Measurements from ENCODE around the gene AP1B1. TPM values are rescaled to one million over a fixed set of nuclear protein-coding genes. Genes with fewer than 3 reads are reported as not detected.

Gene AP1B1
- total and polyA plus RNA-seq, 2 of the 13 experiments (the other 11 are each of a cell fraction or from before 2014, with no cell fraction given), result 26.6 to 29.7 TPM

DNA sequence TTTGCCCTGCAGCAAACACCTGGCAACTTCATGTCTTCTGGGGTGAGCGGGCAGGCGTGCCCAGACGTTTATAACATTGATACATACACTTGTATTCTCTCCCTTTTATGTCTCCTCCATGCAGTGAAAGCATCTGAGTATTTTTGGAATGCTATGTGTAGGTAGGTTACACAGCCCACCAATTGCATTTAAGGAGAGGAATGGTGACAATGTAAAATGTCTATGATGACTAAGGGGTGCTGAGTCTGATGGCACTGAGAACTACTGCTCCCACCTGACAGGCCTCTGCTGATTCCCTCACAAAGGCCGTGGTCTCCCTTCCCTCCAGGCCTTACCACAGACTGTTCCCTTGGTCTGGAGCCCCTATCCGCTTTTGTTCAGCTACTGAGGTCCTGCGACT, 50.0 kb downstream of the AP1B1 start:
- DNase-seq (ENCODE audit: low spot score) (no peak), FAIRE-seq (no peak), ATAC-seq (no peak)
- intact Hi-C loops (cut with micrococcal nuclease; ENCODE audit: unreplicated experiment), result no loop called here
- ChIA-PET CTCF (ENCODE audit: low intra/inter-chr PET ratio, low total read pairs) (no interaction called here), POLR2A (no interaction called here)
- Histone ChIP-seq H3K79me2 (ENCODE audit: insufficient read depth, low read length) (no peaks in the 10 kb centered on the region), H2AFZ (ENCODE audit: low read length) (no peak overlapping the region), H3K9ac (ENCODE audit: insufficient read depth, low read depth, low read length) (no peak overlapping the region), H3K4me2 (ENCODE audit: low read depth, low read length) (no peak overlapping the region), H3K36me3 (replicated peaks in 1 of 2; ENCODE audit: control insufficient read depth in 1 of 2, insufficient read depth in 2 of 2, low read length in 2 of 2) (peaks cover 18 to 45% of the 10 kb centered on the region in 2 experiments), H3K27me3 (ENCODE audit: control insufficient read depth in 1 of 2, insufficient read depth in 2 of 2, low read length in 2 of 2) (no peaks in the 10 kb centered on the region), H3K27ac (ENCODE audit: extremely low read length, insufficient read depth, low read length) (no peak overlapping the region), H3K4me1 (ENCODE audit: insufficient read depth, low read length) (peaks cover 34% of the 10 kb centered on the region), H3K9me3 (ENCODE audit: low read length) (no peaks in the 10 kb centered on the region), H3K4me3 (replicated peaks in 1 of 3; ENCODE audit: insufficient read depth in 1 of 3, low read depth in 2 of 3, low read length in 3 of 3) (no peak overlapping the region), H4K20me1 (ENCODE audit: insufficient read depth, low read length) (no peaks in the 10 kb centered on the region)
- in situ Hi-C loops (cut with HindIII; ENCODE audit: extremely low pct_ligation_motif_present, low pct_unique_long_range_greater_than_20kb), result no loop called here
- no TSS peak for BruUV-seq (replicated peaks)
- no peak for TF ChIP-seq CC2D1A (CRISPR knock-in tag; IDR thresholded peaks at IDR 0.05)
- TF ChIP-seq, protein P1, sequence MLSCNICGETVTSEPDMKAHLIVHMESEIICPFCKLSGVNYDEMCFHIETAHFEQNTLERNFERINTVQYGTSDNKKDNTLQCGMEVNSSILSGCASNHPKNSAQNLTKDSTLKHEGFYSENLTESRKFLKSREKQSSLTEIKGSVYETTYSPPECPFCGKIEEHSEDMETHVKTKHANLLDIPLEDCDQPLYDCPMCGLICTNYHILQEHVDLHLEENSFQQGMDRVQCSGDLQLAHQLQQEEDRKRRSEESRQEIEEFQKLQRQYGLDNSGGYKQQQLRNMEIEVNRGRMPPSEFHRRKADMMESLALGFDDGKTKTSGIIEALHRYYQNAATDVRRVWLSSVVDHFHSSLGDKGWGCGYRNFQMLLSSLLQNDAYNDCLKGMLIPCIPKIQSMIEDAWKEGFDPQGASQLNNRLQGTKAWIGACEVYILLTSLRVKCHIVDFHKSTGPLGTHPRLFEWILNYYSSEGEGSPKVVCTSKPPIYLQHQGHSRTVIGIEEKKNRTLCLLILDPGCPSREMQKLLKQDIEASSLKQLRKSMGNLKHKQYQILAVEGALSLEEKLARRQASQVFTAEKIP (CRISPR knock-in tag; IDR thresholded peaks at IDR 0.05; ENCODE audit: borderline replicate concordance), result no peak
- TF ChIP-seq, protein P2, sequence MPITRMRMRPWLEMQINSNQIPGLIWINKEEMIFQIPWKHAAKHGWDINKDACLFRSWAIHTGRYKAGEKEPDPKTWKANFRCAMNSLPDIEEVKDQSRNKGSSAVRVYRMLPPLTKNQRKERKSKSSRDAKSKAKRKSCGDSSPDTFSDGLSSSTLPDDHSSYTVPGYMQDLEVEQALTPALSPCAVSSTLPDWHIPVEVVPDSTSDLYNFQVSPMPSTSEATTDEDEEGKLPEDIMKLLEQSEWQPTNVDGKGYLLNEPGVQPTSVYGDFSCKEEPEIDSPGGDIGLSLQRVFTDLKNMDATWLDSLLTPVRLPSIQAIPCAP (CRISPR knock-in tag; IDR thresholded peaks at IDR 0.05; ENCODE audit: low read depth), result no peak
- TF ChIP-seq DNMT3B (CRISPR knock-in tag; conservative IDR thresholded peaks at IDR 0.05), result no peak
- TF ChIP-seq HNRNPH1 (optimal IDR thresholded peaks at IDR 0.05; ENCODE audit: low read depth, low read length), result no peak
- no peak for TF ChIP-seq POLR2A (IDR thresholded peaks at IDR 0.05; ENCODE audit: insufficient read depth in 1 of 2, low read depth in 2 of 2, low read length in 2 of 2)
- TF ChIP-seq TBX2 (CRISPR knock-in tag; IDR thresholded peaks at IDR 0.05; ENCODE audit: borderline replicate concordance), result no peak
- TF ChIP-seq, protein P3, sequence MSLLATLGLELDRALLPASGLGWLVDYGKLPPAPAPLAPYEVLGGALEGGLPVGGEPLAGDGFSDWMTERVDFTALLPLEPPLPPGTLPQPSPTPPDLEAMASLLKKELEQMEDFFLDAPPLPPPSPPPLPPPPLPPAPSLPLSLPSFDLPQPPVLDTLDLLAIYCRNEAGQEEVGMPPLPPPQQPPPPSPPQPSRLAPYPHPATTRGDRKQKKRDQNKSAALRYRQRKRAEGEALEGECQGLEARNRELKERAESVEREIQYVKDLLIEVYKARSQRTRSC (CRISPR knock-in tag; IDR thresholded peaks at IDR 0.05; ENCODE audit: low read depth), result no peak
- TF ChIP-seq NFE2L1 (CRISPR knock-in tag; IDR thresholded peaks at IDR 0.05; ENCODE audit: borderline replicate concordance), result no peak
- TF ChIP-seq, protein P4, sequence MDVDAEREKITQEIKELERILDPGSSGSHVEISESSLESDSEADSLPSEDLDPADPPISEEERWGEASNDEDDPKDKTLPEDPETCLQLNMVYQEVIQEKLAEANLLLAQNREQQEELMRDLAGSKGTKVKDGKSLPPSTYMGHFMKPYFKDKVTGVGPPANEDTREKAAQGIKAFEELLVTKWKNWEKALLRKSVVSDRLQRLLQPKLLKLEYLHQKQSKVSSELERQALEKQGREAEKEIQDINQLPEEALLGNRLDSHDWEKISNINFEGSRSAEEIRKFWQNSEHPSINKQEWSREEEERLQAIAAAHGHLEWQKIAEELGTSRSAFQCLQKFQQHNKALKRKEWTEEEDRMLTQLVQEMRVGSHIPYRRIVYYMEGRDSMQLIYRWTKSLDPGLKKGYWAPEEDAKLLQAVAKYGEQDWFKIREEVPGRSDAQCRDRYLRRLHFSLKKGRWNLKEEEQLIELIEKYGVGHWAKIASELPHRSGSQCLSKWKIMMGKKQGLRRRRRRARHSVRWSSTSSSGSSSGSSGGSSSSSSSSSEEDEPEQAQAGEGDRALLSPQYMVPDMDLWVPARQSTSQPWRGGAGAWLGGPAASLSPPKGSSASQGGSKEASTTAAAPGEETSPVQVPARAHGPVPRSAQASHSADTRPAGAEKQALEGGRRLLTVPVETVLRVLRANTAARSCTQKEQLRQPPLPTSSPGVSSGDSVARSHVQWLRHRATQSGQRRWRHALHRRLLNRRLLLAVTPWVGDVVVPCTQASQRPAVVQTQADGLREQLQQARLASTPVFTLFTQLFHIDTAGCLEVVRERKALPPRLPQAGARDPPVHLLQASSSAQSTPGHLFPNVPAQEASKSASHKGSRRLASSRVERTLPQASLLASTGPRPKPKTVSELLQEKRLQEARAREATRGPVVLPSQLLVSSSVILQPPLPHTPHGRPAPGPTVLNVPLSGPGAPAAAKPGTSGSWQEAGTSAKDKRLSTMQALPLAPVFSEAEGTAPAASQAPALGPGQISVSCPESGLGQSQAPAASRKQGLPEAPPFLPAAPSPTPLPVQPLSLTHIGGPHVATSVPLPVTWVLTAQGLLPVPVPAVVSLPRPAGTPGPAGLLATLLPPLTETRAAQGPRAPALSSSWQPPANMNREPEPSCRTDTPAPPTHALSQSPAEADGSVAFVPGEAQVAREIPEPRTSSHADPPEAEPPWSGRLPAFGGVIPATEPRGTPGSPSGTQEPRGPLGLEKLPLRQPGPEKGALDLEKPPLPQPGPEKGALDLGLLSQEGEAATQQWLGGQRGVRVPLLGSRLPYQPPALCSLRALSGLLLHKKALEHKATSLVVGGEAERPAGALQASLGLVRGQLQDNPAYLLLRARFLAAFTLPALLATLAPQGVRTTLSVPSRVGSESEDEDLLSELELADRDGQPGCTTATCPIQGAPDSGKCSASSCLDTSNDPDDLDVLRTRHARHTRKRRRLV (CRISPR knock-in tag; IDR thresholded peaks at IDR 0.05), result no peak
- no peak for TF ChIP-seq TRIM24 (CRISPR knock-in tag; IDR thresholded peaks at IDR 0.05)
- no peak for TF ChIP-seq ZNF160 (CRISPR knock-in tag; IDR thresholded peaks at IDR 0.05)
- TF ChIP-seq ZNF839 (CRISPR knock-in tag; IDR thresholded peaks at IDR 0.05; ENCODE audit: borderline replicate concordance), result no peak
- no peak for TF ChIP-seq KDM2A (CRISPR knock-in tag; IDR thresholded peaks at IDR 0.05; ENCODE audit: borderline replicate concordance, low read depth)
- no peak for TF ChIP-seq ZNF678 (CRISPR knock-in tag; IDR thresholded peaks at IDR 0.05)
- TF ChIP-seq MZF1 (CRISPR knock-in tag; IDR thresholded peaks at IDR 0.05; ENCODE audit: borderline replicate concordance), result no peak
- 95% methylated on average over 6 of the region's 6 CpGs for WGBS (ENCODE audit: low lambda C conversion rate)

All from HepG2 (cell line).